ENCODE measurements around the gene FGF23.

FGF23 gene

GRCh38 chr12:4370265-4370664 is 9.2 kb downstream of the FGF23 start:
- Mint-ChIP-seq H3K27ac (no peak overlapping the region), H3K4me3 (no peak overlapping the region), H3K36me3 (ENCODE audit: insufficient read depth) (no peaks in the 10 kb centered on the region), H3K4me1 (ENCODE audit: low read depth in 2 of 2) (no peaks in the 10 kb centered on the region), H3K27me3 (peaks cover 32 to 47% of the 10 kb centered on the region in 2 donors), H3K9me3 (no peaks in the 10 kb centered on the region)
- no peak for ATAC-seq (replicated peaks)
- DNase-seq: no peak

- ATAC-seq (replicated peaks): no peak
- no peaks in the 10 kb centered on the region for H3K9me3 Mint-ChIP-seq
- no peak overlapping the region for H3K27ac Mint-ChIP-seq
- no peak for DNase-seq
- H3K27me3 Mint-ChIP-seq: peaks cover 39 to 47% of the 10 kb centered on the region in 2 donors
- H3K4me3 Mint-ChIP-seq: no peak overlapping the region
- no peaks in the 10 kb centered on the region for H3K4me1 Mint-ChIP-seq (ENCODE audit: low read depth in 2 of 2)
- no peaks in the 10 kb centered on the region for H3K36me3 Mint-ChIP-seq (ENCODE audit: insufficient read depth)
These were observed 10.0 kb downstream of the FGF23 start for GRCh38 chr12:4369548-4369947.

GRCh38 chr12:4366090-4366489 is 13.4 kb downstream of the FGF23 start:
- no peak for DNase-seq
- no peaks in the 10 kb centered on the region for H3K36me3 Mint-ChIP-seq (ENCODE audit: insufficient read depth)
- no peak overlapping the region for H3K27ac Mint-ChIP-seq
- peaks cover 36 to 38% of the 10 kb centered on the region in 2 donors for H3K27me3 Mint-ChIP-seq
- no peaks in the 10 kb centered on the region for H3K9me3 Mint-ChIP-seq
- ATAC-seq (replicated peaks): no peak
- H3K4me1 Mint-ChIP-seq (ENCODE audit: low read depth in 2 of 2): no peaks in the 10 kb centered on the region
- H3K4me3 Mint-ChIP-seq: no peak overlapping the region

GRCh38 chr12:4356041-4356327 is 23.5 kb downstream of the FGF23 start:
- peak; percentile 23 to 35 (median 24) for DNase-seq
- Mint-ChIP-seq H3K27me3 (no peaks in the 10 kb centered on the region), H3K27ac (peak overlapping the region in 1 of 2 donors; percentile 12), H3K4me3 (no peak overlapping the region), H3K36me3 (ENCODE audit: insufficient read depth) (peaks cover 18% of the 10 kb centered on the region), H3K9me3 (no peaks in the 10 kb centered on the region), H3K4me1 (ENCODE audit: low read depth in 2 of 2) (peaks cover 0 to 2% of the 10 kb centered on the region in 2 donors)
- no peak for ATAC-seq (replicated peaks)

GRCh38 chr12:4355156-4356040 is 24.1 kb downstream of the FGF23 start:
- Mint-ChIP-seq H3K9me3 (no peaks in the 10 kb centered on the region), H3K27me3 (no peaks in the 10 kb centered on the region)
- ATAC-seq (replicated peaks): no peak

GRCh38 chr12:4353785-4354208 is 25.7 kb downstream of the FGF23 start:
- Mint-ChIP-seq H3K27me3 (no peaks in the 10 kb centered on the region), H3K9me3 (no peaks in the 10 kb centered on the region), H3K36me3 (ENCODE audit: insufficient read depth) (peaks cover 33% of the 10 kb centered on the region), H3K4me1 (ENCODE audit: low read depth in 2 of 2) (peaks cover 0 to 2% of the 10 kb centered on the region in 2 donors), H3K27ac (peak overlapping the region in 1 of 2 donors; percentile 67), H3K4me3 (no peak overlapping the region)
- DNase-seq (peak; percentile 39 to 49 (median 49)), ATAC-seq (replicated peaks) (peak; percentile 100)

More at GRCh38 chr12:4355156-4356040, 24.1 kb downstream of the FGF23 start:
- Mint-ChIP-seq H3K36me3 (ENCODE audit: insufficient read depth) (peaks cover 24% of the 10 kb centered on the region), H3K27ac (peak overlapping the region in 1 of 2 donors; percentile 12), H3K4me3 (no peak overlapping the region), H3K4me1 (ENCODE audit: low read depth in 2 of 2) (peaks cover 0 to 2% of the 10 kb centered on the region in 2 donors)
- no peak for DNase-seq

GRCh38 chr12:4346931-4347330 is 32.6 kb downstream of the FGF23 start:
- ATAC-seq (replicated peaks): no peak
- Mint-ChIP-seq H3K9me3 (peaks cover 0 to 8% of the 10 kb centered on the region in 2 donors), H3K4me3 (no peak overlapping the region), H3K4me1 (ENCODE audit: low read depth in 2 of 2) (peaks cover 0 to 5% of the 10 kb centered on the region in 2 donors), H3K27me3 (no peaks in the 10 kb centered on the region), H3K27ac (no peak overlapping the region), H3K36me3 (ENCODE audit: insufficient read depth) (peaks cover 26% of the 10 kb centered on the region)
- no peak for DNase-seq

- ATAC-seq (replicated peaks) (no peak), DNase-seq (no peak)
- Mint-ChIP-seq H3K4me3 (no peak overlapping the region), H3K27me3 (no peaks in the 10 kb centered on the region), H3K27ac (no peak overlapping the region), H3K36me3 (ENCODE audit: insufficient read depth) (peaks cover 20% of the 10 kb centered on the region), H3K9me3 (no peaks in the 10 kb centered on the region), H3K4me1 (ENCODE audit: low read depth in 2 of 2) (peaks cover 2 to 14% of the 10 kb centered on the region in 2 donors)
These were observed 47.7 kb downstream of the FGF23 start for GRCh38 chr12:4331842-4332241.

- Mint-ChIP-seq H3K9me3 (no peaks in the 10 kb centered on the region), H3K36me3 (ENCODE audit: insufficient read depth) (peaks cover 15% of the 10 kb centered on the region), H3K27me3 (no peaks in the 10 kb centered on the region), H3K27ac (no peak overlapping the region), H3K4me1 (ENCODE audit: low read depth in 2 of 2) (peaks cover 2 to 16% of the 10 kb centered on the region in 2 donors), H3K4me3 (no peak overlapping the region)
- no peak for DNase-seq
- no peak for ATAC-seq (replicated peaks)
These were observed 48.3 kb downstream of the FGF23 start for GRCh38 chr12:4331221-4331620.

GRCh38 chr12:4330203-4330602 is 49.3 kb downstream of the FGF23 start:
- H3K9me3 Mint-ChIP-seq: no peaks in the 10 kb centered on the region
- ATAC-seq (replicated peaks): no peak
- no peak overlapping the region for H3K27ac Mint-ChIP-seq
- peaks cover 14% of the 10 kb centered on the region for H3K36me3 Mint-ChIP-seq (ENCODE audit: insufficient read depth)
- peaks cover 4 to 16% of the 10 kb centered on the region in 2 donors for H3K4me1 Mint-ChIP-seq (ENCODE audit: low read depth in 2 of 2)
- no peaks in the 10 kb centered on the region for H3K27me3 Mint-ChIP-seq
- H3K4me3 Mint-ChIP-seq: no peak overlapping the region
- no peak for DNase-seq

GRCh38 chr12:4327293-4327692 is 52.2 kb downstream of the FGF23 start:
- Mint-ChIP-seq H3K27ac (no peak overlapping the region), H3K4me3 (no peak overlapping the region), H3K36me3 (ENCODE audit: insufficient read depth) (peaks cover 13% of the 10 kb centered on the region), H3K4me1 (ENCODE audit: low read depth in 2 of 2) (peaks cover 11 to 28% of the 10 kb centered on the region in 2 donors), H3K9me3 (no peaks in the 10 kb centered on the region), H3K27me3 (no peaks in the 10 kb centered on the region)
- DNase-seq (no peak), ATAC-seq (replicated peaks) (no peak)

GRCh38 chr12:4325966-4326365 is 53.5 kb downstream of the FGF23 start:
- DNase-seq (no peak), ATAC-seq (replicated peaks) (no peak)
- H3K4me3 Mint-ChIP-seq: no peak overlapping the region
- peaks cover 17 to 34% of the 10 kb centered on the region in 2 donors for H3K4me1 Mint-ChIP-seq (ENCODE audit: low read depth in 2 of 2)
- H3K27ac Mint-ChIP-seq: peak overlapping the region in 1 of 2 donors; percentile 19
- H3K36me3 Mint-ChIP-seq (ENCODE audit: insufficient read depth): peaks cover 18% of the 10 kb centered on the region
- no peaks in the 10 kb centered on the region for H3K9me3 Mint-ChIP-seq
- H3K27me3 Mint-ChIP-seq: no peaks in the 10 kb centered on the region

GRCh38 chr12:4324366-4324765 is 55.1 kb downstream of the FGF23 start:
- no peak for ATAC-seq (replicated peaks)
- no peak for DNase-seq
- Mint-ChIP-seq H3K4me3 (no peak overlapping the region), H3K4me1 (ENCODE audit: low read depth in 2 of 2) (peaks cover 23 to 40% of the 10 kb centered on the region in 2 donors), H3K36me3 (ENCODE audit: insufficient read depth) (peaks cover 27% of the 10 kb centered on the region), H3K27ac (no peak overlapping the region), H3K9me3 (no peaks in the 10 kb centered on the region), H3K27me3 (no peaks in the 10 kb centered on the region)

GRCh38 chr12:4323396-4323795 is 56.1 kb downstream of the FGF23 start:
- Mint-ChIP-seq H3K4me1 (ENCODE audit: low read depth in 2 of 2) (peaks cover 21 to 38% of the 10 kb centered on the region in 2 donors), H3K4me3 (peak overlapping the region in 1 of 2 donors; percentile 6), H3K27ac (peak overlapping the region in 1 of 2 donors; percentile 22), H3K27me3 (no peaks in the 10 kb centered on the region), H3K9me3 (no peaks in the 10 kb centered on the region), H3K36me3 (ENCODE audit: insufficient read depth) (peaks cover 25% of the 10 kb centered on the region)
- no peak for ATAC-seq (replicated peaks)
- DNase-seq: no peak

Data from effector memory CD8-positive, alpha-beta T cell (primary cell).